Measurements from ENCODE around the gene MYL6B.
"Not testable (repeated sequence)": the region's sequence is repeated elsewhere in the genome, so short reads cannot be mapped to it uniquely, and the experiment has no call there.

Gene MYL6B

DNA sequence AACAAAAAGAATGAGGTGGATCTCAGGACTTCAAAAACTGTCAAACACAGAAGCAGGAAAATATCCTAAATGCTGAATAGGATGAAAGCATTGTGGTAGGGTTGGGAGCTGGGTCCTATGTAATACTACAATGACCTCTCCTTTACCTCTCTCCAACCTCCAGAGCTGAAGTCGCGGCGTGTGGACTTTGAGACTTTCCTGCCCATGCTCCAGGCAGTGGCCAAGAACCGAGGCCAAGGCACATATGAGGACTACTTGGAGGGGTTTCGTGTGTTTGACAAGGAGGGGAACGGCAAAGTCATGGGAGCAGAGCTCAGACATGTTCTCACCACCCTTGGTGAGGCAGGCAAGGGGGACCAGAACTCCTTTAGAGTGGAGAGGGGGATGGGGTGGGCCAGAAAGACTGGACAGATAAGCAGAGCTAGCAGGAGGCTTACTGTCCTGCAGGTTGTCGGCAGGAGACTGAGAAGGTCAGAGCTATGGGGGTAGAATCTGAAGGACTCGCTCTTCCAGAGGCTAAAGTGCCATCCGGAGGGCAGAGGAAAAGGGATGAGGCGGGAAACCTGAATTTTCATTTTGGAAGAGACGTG is 3.0 kb downstream of the MYL6B start:
- Histone ChIP-seq H3K4me1 (ENCODE audit: control insufficient read depth, insufficient read depth, low read length) (peaks cover 38% of the 10 kb centered on the region), H3K9ac (ENCODE audit: low read length) (no peak overlapping the region), H3K9me3 (ENCODE audit: control insufficient read depth, low read length) (no peaks in the 10 kb centered on the region), H3K27me3 (replicated peaks; ENCODE audit: control insufficient read depth, insufficient read depth, low read length) (no peaks in the 10 kb centered on the region), H3K36me3 (ENCODE audit: control insufficient read depth, insufficient read depth, low read length, severe bottlenecking) (peaks cover 11% of the 10 kb centered on the region), H3K4me3 (ENCODE audit: low read length) (no peak overlapping the region)
- DNase-seq (ENCODE audit: low read depth) = no peak

DNA sequence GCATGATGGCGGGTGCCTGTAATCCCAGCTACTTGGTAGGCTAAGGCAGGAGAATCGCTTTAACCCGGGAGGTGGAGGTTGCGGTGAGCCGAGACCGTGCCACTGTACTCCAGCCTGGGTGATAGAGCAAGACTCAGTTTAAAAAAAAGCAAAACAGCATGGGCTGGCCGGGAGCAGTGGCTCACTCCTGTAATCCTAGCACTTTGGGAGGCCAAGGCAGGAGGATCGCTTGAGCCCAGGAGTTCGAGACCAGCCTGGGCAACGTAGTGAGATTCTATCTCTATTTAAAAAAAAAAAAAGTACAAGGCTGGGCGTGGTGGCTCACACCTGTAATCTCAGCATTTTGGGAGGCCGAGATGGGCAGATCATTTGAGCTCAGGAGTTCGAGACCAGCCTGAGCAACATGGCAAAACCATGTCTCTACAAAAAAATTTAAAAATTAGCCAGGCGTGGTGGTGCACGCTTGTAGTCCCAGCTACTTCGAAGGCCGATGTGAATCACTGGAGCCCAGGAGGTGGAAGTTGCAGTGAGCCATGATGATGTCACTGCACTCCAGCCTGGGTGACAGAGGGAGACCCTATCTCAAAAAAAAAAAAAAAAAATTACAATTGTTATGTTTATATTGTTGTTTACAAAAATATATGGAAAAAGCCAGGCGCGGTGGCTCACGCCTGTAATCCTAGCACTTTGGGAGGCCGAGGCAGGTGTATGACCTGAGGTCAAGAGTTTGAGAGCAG is 4.2 kb downstream of the MYL6B start:
- Histone ChIP-seq H3K9ac (ENCODE audit: low read length) (peak overlapping the region; percentile 86), H3K36me3 (ENCODE audit: control insufficient read depth, insufficient read depth, low read length, severe bottlenecking) (peaks cover 24% of the 10 kb centered on the region), H3K4me3 (ENCODE audit: low read length) (peak overlapping the region; percentile 81), H3K4me1 (ENCODE audit: control insufficient read depth, insufficient read depth, low read length) (peaks cover 40% of the 10 kb centered on the region)
- H3K27me3 ChIP-seq (replicated peaks; ENCODE audit: control insufficient read depth, insufficient read depth, low read length); DNase-seq (ENCODE audit: low read depth); H3K9me3 ChIP-seq (ENCODE audit: control insufficient read depth, low read length): not testable (repeated sequence)

DNA sequence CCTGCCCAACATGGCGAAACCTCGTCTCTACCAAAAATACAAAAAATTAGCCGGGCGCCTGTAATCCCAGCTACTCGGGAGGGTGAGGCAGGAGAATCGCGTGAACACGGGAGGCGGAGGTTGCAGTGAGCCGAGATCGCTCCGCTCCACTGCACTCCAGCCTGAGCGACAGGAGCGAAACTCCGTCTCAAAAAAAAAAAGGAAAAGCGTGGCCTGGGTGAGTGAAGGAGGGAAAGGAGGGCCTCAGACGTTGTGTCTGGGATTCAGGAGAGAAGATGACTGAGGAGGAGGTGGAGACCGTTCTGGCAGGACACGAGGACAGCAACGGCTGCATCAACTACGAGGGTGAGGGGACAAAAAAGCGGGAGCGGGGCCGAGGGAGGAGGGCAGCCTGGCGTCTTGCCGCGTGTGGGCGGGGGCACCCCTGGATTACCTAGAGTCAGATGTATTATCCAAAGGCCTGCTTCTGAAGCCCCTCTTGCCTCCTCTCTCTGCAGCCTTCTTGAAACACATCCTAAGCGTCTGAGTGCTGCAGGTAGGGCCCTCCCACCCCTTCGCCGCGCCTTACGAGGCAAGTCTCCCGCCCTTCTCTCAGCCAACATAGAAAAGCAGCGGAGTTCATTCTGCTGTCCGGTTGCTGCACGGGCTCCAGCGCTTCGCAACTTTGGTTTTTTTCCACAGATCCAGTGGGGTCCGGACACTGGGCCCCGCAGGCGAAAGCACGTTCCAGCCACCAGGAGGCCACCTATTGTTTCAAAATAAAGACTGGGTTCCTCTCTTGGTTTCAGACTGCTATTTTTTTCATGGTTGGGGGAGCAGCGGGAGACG is 5.0 kb downstream of the MYL6B start:
- Histone ChIP-seq H3K9ac (ENCODE audit: low read length) (peak overlapping the region; percentile 86), H3K36me3 (ENCODE audit: control insufficient read depth, insufficient read depth, low read length, severe bottlenecking) (peaks cover 32% of the 10 kb centered on the region)

DNA sequence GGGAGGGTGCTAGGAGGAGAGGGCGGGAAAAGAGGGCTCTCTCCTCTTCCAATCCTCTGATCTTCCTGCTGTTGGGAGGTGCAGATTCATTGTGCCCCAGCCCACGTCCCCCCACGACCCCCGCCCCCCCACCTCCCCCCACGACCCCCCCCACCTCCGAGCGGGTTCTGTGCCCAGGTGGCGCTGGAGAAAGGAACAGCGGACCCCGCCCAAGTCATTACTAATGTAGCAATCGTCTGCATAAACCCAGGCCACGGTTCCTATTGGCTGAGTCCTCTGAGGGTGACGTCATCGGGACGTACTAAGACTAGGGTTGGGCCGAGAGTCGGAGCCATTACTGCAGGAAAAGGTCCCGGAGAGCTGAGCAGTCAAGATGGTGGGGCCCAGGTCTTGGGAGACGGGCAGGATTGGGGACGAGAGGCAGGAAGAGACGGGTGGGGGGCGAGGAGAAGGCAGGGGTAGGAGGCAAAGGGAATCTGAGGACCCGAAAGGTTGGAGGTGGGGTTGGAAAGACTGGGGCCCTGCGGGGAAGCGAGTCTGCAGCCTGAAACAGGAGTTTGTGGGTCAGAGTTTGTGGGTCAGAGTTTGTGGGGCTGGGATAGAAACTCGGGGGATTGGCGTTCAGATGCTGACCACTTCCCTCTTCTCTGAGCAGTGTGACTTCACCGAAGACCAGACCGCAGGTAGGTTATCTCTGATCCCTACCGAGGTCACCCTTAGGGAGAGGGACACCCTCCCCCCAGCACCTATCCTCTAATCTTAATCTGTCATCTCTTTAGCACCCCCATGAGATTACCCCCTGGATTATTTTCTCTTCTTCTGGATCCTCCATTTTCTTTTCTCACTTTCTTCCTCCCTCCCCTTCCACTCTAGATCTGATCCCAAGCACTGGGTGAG is 5.9 kb downstream of the MYL6B start, which contains the start of gene MYL6:
Gene MYL6 (plus strand): TSS at position 331 of the 897 bp plus-strand sequence. CDS start 43 bp downstream, at position 374.
- no peaks in the 10 kb centered on the region for H3K27me3 ChIP-seq (replicated peaks; ENCODE audit: control insufficient read depth, insufficient read depth, low read length)
- peak; percentile 99 for DNase-seq (ENCODE audit: low read depth)
- peak within 1 kb of the TSS; percentile 98 for H3K4me3 ChIP-seq (ENCODE audit: low read length)
- no peaks in the 10 kb centered on the region for H3K9me3 ChIP-seq (ENCODE audit: control insufficient read depth, low read length)
- peaks cover 40% of the 10 kb centered on the region for H3K36me3 ChIP-seq (ENCODE audit: control insufficient read depth, insufficient read depth, low read length, severe bottlenecking)
- H3K4me1 ChIP-seq (ENCODE audit: control insufficient read depth, insufficient read depth, low read length) = peaks cover 33% of the 10 kb centered on the region
- peak within 1 kb of the TSS; percentile 100 for H3K9ac ChIP-seq (ENCODE audit: low read length)

More for the DNA sequence above, 5.0 kb downstream of the MYL6B start:
- Histone ChIP-seq H3K4me1 (ENCODE audit: control insufficient read depth, insufficient read depth, low read length) (peaks cover 40% of the 10 kb centered on the region), H3K27me3 (replicated peaks; ENCODE audit: control insufficient read depth, insufficient read depth, low read length) (no peaks in the 10 kb centered on the region), H3K9me3 (ENCODE audit: control insufficient read depth, low read length) (no peaks in the 10 kb centered on the region), H3K4me3 (ENCODE audit: low read length) (peak overlapping the region; percentile 81)
- peak; percentile 92 for DNase-seq (ENCODE audit: low read depth)

DNA sequence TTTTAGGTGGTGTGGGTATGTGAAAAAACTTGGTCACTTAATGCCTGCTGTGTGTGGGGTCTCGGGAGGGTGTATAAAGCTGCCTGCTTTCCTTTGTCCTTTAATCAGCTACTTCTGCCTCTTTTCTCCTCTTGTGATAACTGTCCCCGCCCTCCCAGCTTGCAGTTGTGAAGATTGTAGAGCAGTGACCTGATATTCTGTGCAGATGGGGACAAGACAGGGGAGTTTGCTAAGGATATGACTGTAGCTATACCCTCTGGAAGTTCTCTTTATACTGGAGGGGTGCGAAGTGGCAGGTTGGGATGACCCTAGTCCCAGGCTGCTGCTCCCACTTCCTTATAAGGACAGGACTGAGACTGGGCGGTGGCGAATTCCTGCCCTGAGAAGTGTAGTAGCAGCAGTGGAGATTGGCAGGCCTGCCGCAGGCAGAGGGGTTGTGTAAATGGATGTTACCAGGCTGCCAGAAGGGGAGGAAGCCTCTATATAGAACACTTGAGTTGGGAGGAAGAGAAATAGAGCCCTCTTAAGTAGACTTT is 6.6 kb downstream of the MYL6B start:
- Histone ChIP-seq H3K27me3 (replicated peaks; ENCODE audit: control insufficient read depth, insufficient read depth, low read length) (no peaks in the 10 kb centered on the region), H3K4me1 (ENCODE audit: control insufficient read depth, insufficient read depth, low read length) (peaks cover 31% of the 10 kb centered on the region), H3K4me3 (ENCODE audit: low read length) (peak overlapping the region; percentile 98), H3K9me3 (ENCODE audit: control insufficient read depth, low read length) (no peaks in the 10 kb centered on the region), H3K9ac (ENCODE audit: low read length) (peak overlapping the region; percentile 100), H3K36me3 (ENCODE audit: control insufficient read depth, insufficient read depth, low read length, severe bottlenecking) (peaks cover 48% of the 10 kb centered on the region)
- DNase-seq (ENCODE audit: low read depth) = peak; percentile 88

DNA sequence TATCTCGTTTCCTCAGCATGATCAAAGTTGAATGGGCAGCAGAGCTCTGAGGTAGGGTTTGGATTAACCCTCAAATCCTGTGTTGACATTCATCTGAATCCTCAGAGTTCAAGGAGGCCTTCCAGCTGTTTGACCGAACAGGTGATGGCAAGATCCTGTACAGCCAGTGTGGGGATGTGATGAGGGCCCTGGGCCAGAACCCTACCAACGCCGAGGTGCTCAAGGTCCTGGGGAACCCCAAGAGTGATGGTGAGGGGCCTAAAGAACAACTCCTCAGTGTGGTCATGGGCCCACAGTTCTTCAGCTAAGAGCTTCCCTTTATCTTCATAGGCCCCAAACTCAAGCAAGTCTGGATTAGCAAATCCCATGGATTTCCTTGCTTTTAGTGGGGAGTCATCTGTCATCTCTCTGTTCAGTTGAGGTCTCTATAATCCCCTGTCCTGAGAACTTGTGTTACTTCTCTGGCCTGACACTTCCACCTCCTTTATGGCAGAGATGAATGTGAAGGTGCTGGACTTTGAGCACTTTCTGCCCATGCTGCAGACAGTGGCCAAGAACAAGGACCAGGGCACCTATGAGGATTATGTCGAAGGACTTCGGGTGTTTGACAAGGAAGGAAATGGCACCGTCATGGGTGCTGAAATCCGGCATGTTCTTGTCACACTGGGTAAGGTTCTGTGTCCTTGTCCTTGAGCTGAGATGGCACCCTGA is 7.2 kb downstream of the MYL6B start:
- H3K9ac ChIP-seq (ENCODE audit: low read length) = peak overlapping the region; percentile 100
- no peaks in the 10 kb centered on the region for H3K9me3 ChIP-seq (ENCODE audit: control insufficient read depth, low read length)
- H3K4me3 ChIP-seq (ENCODE audit: low read length) = peak overlapping the region; percentile 98
- no peak for DNase-seq (ENCODE audit: low read depth)
- no peaks in the 10 kb centered on the region for H3K27me3 ChIP-seq (replicated peaks; ENCODE audit: control insufficient read depth, insufficient read depth, low read length)
- H3K4me1 ChIP-seq (ENCODE audit: control insufficient read depth, insufficient read depth, low read length) = peaks cover 31% of the 10 kb centered on the region
- H3K36me3 ChIP-seq (ENCODE audit: control insufficient read depth, insufficient read depth, low read length, severe bottlenecking) = peaks cover 54% of the 10 kb centered on the region

DNA sequence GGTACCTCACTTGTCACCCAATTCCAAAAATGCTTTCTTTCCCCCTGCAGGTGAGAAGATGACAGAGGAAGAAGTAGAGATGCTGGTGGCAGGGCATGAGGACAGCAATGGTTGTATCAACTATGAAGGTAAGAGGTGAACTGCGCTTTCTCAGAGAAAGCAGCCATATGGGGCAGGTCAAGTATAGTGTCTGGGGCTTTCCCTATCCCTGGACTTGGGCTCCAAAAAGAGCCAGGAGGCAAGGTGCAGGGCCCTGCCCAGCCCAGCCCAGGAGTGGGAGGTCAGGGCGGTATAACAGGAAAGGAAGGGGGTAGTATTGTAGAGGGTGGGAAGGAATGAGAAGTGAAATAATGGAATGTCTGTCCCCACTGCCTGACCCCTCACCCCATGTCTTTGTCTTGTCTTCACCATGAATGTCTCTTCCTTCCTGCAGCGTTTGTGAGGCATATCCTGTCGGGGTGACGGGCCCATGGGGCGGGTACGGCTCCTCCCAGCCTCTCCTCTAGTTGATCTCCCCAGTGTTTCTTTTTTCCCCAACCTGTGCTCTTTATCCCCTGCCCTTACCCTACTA is 7.9 kb downstream of the MYL6B start:
- no peaks in the 10 kb centered on the region for H3K9me3 ChIP-seq (ENCODE audit: control insufficient read depth, low read length)
- H3K27me3 ChIP-seq (replicated peaks; ENCODE audit: control insufficient read depth, insufficient read depth, low read length) = no peaks in the 10 kb centered on the region
- no peak for DNase-seq (ENCODE audit: low read depth)
- peaks cover 58% of the 10 kb centered on the region for H3K36me3 ChIP-seq (ENCODE audit: control insufficient read depth, insufficient read depth, low read length, severe bottlenecking)
- H3K4me1 ChIP-seq (ENCODE audit: control insufficient read depth, insufficient read depth, low read length) = peaks cover 31% of the 10 kb centered on the region
- peak overlapping the region; percentile 100 for H3K9ac ChIP-seq (ENCODE audit: low read length)
- peak overlapping the region; percentile 98 for H3K4me3 ChIP-seq (ENCODE audit: low read length)

DNA sequence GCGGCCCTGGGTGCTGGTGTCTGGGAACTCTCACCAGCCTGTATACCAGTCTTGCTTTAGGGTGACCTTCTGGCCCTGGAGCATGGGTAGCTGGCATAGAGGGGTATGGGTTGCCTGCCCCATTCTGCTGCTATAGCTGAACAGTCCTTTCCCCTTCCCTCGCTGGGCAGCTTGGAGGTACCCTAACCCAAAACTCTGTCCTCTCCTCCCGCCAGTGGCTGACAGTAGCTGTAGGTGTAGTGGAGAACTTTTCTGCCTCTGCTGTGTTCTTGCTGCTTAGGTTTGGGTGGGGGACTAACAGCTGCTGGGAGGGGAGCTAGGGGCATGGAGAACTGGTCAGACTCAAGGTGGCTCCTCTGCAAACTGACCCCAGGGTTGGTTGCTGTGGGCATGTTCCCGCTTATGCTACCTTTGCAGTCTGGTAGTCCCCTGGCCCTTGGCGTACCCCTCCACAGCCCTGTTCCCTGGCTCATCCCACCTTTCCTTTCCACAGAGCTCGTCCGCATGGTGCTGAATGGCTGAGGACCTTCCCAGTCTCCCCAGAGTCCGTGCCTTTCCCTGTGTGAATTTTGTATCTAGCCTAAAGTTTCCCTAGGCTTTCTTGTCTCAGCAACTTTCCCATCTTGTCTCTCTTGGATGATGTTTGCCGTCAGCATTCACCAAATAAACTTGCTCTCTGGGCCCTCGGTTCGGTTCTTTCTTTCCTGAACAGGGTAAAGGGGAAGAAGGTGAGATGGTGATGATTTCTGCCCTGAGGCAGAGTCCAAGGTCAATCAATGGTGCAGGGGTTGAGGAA is 8.7 kb downstream of the MYL6B start:
- peak overlapping the region; percentile 100 for H3K9ac ChIP-seq (ENCODE audit: low read length)
- H3K4me3 ChIP-seq (ENCODE audit: low read length) = peak overlapping the region; percentile 98
- no peaks in the 10 kb centered on the region for H3K27me3 ChIP-seq (replicated peaks; ENCODE audit: control insufficient read depth, insufficient read depth, low read length)
- H3K4me1 ChIP-seq (ENCODE audit: control insufficient read depth, insufficient read depth, low read length) = peaks cover 31% of the 10 kb centered on the region
- no peaks in the 10 kb centered on the region for H3K9me3 ChIP-seq (ENCODE audit: control insufficient read depth, low read length)
- DNase-seq (ENCODE audit: low read depth) = no peak
- H3K36me3 ChIP-seq (ENCODE audit: control insufficient read depth, insufficient read depth, low read length, severe bottlenecking) = peaks cover 65% of the 10 kb centered on the region

DNA sequence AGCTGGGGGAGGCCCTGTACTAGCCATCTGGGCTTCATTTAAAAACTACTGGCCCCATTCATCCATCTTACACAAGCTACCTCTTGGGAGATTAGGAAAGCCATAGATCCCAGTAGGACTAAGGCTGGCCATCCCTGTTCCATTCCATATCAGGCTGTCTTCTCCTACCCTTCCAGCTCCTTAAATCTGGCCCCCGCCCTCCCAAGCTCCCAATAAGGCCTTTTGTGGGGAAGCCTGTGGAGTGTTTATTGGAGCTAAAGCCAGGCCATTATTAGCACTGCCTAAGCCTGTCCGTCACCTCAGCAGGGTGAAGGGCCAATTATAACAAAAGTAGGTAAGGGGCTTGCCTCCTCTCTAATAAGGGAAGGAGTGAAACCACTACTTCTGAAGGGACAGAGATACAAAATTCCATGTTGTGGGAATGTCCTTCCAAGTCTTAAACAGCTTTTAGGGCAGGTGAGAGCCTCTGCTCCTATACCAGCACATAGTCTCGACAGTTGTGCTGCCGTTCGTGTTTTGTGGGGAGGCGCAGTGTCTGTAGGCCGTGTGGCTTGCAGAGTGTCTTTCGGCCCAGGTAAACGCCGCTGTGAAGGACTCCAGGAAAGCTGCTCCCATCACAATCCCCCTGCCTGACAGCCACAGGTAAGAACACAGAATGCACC is 9.4 kb downstream of the MYL6B start:
- Histone ChIP-seq H3K4me1 (ENCODE audit: control insufficient read depth, insufficient read depth, low read length) (peaks cover 31% of the 10 kb centered on the region), H3K27me3 (replicated peaks; ENCODE audit: control insufficient read depth, insufficient read depth, low read length) (no peaks in the 10 kb centered on the region), H3K9me3 (ENCODE audit: control insufficient read depth, low read length) (no peaks in the 10 kb centered on the region), H3K9ac (ENCODE audit: low read length) (peak overlapping the region; percentile 100), H3K4me3 (ENCODE audit: low read length) (peak overlapping the region; percentile 98), H3K36me3 (ENCODE audit: control insufficient read depth, insufficient read depth, low read length, severe bottlenecking) (peaks cover 70% of the 10 kb centered on the region)
- no peak for DNase-seq (ENCODE audit: low read depth)
